Kidney epithelial cell (primary cell): ENCODE data around the gene KMT2D. TPM values are rescaled to one million over a fixed set of nuclear protein-coding genes. Genes with fewer than 3 reads are reported as not detected.
A peak's percentile ranks its signal among the peaks of the same experiment; 100 is the strongest.
"Not testable (repeated sequence)": the region's sequence is repeated elsewhere in the genome, so short reads cannot be mapped to it uniquely, and the experiment has no call there.

Experiments
- DNase-seq: peaks from one replicate; pipeline ENCODE4 v3.0.0-alpha.2; 2010; ENCODE audit warnings: low read depth
- H3K27me3 ChIP-seq: 2 replicates; pipeline ENCODE4 v1.6.0; 2011; ENCODE audit warnings: low read length; ENCODE audit not compliant: control insufficient read depth, insufficient read depth
- H3K36me3 ChIP-seq: 2 replicates; pipeline ENCODE4 v1.5.1; 2011; ENCODE audit warnings: low read length; ENCODE audit not compliant: control insufficient read depth, insufficient read depth
- H3K4me3 ChIP-seq: 2 replicates; pipeline ENCODE4 v1.5.1; 2011; ENCODE audit warnings: low read depth, mild to moderate bottlenecking, control low read depth, low read length
- CTCF ChIP-seq: IDR thresholded peaks from 2 replicates; pipeline ENCODE4 v1.5.1; 2011; ENCODE audit warnings: mild to moderate bottlenecking, moderate library complexity, low read length, control low read depth, inconsistent platforms; ENCODE audit not compliant: insufficient read depth, poor library complexity, severe bottlenecking
- total RNA-seq: library from RNA; depleted of rRNA; stranded (reverse); fragments of >200 nt; gene quantifications from 2 replicates; pipeline ENCODE4 v1.2.3, GENCODE V29; 2015

The KMT2D gene
- total RNA-seq, 1 donor from 2014 or later = 71.8 TPM

GRCh38 chr12:49064767-49065152 is 4.2 kb upstream of the KMT2D start:
- Histone ChIP-seq H3K4me3 (no peak overlapping the region), H3K27me3 (no peaks in the 10 kb centered on the region), H3K36me3 (no peaks in the 10 kb centered on the region)
- TF ChIP-seq CTCF = no peak
- no peak for DNase-seq

- not testable (repeated sequence) for H3K36me3 ChIP-seq, H3K4me3 ChIP-seq, H3K27me3 ChIP-seq, DNase-seq
These were observed 1.3 kb upstream of the KMT2D start for GRCh38 chr12:49061916-49062315.

DNA sequence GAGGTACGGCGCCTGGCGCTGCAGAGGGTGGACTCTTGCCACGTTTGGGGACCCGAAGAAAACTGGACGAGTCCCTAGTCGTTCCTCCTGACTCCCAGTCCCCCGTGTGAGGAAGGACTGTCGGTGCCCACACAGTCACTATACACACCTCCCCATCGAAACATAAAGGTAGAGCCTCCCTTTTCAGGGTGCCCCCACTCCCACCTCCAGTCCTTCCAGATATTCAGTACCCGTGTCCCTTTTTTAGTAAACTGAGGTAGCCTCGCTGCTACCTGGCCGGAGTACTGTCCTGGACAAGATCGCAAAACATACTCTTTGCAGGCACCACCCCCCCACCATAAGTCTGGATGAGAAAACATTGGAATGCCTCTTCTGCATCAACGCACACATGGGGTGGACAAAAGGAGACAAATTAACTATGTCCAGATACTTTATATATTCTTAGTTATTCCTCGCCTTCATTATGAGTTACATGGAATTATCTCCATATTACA is 610 bp upstream of the KMT2D start:
- TF ChIP-seq CTCF = no peak
- Histone ChIP-seq H3K36me3 (peaks cover 1% of the 10 kb centered on the region), H3K4me3 (peak overlapping the region; percentile 97), H3K27me3 (no peaks in the 10 kb centered on the region)
- no peak for DNase-seq

DNA sequence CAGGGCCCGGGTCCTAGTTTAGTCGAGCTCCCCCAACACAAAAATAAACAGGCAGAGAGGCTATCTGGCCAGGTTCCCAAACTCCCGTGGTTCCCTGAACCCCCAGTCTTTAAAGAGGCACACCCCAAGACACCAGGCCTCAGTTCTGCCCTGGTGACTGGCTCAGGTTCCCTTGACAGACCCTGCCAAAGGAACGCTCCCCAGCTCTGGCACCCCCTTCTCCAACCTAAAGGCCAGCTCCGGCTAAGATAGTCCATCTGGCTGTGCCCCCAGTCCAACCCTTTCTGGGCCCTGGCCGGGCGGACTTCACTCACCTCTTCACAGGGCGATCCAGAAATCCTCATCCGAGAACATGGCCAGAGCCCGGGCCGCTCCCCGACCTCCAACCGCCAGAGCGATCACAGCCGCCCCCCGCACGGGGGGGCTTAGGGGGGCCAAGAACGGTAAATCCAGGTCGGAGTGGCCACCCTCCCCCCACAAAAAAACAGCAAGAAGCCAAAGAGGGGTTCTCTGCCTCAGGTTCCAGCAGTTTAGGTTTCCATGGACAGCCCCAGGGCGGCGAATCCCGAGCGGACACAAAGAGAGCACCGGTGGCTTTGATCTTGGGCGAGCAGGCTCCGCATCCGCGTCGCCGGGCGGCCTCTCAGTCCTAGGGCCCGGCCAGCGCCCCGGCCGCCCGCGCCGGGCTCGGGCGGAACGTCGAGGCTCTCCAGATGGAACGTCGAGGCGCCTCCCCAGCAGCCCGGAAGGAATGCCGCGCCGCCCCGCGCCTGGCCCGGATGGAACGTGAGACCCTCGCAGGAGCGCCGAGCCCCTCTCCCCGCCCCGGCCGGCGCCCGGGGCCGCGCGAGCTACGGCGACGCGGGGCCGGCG is 1.1 kb downstream of the KMT2D start:
- DNase-seq = no peak
- Histone ChIP-seq H3K36me3 (peaks cover 1% of the 10 kb centered on the region), H3K27me3 (no peaks in the 10 kb centered on the region), H3K4me3 (peak overlapping the region; percentile 97)
- TF ChIP-seq CTCF = no peak

DNA sequence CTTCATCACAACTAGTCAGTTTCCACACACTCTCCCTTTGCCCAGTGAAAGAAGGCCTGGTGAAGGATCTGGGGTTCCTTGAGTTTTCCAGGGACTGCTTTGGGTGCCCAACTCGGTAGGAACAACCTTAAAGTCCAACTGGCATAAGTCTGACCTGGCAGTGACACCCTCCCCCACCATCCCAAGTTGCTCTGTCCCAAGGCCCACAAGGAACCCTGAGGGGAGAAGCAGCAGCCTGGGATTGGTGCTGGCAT is 1.6 kb downstream of the KMT2D start:
- no peak for DNase-seq
- no peaks in the 10 kb centered on the region for H3K27me3 ChIP-seq
- H3K36me3 ChIP-seq = peaks cover 1% of the 10 kb centered on the region
- H3K4me3 ChIP-seq = peak overlapping the region; percentile 97
- no peak for TF ChIP-seq CTCF

DNA sequence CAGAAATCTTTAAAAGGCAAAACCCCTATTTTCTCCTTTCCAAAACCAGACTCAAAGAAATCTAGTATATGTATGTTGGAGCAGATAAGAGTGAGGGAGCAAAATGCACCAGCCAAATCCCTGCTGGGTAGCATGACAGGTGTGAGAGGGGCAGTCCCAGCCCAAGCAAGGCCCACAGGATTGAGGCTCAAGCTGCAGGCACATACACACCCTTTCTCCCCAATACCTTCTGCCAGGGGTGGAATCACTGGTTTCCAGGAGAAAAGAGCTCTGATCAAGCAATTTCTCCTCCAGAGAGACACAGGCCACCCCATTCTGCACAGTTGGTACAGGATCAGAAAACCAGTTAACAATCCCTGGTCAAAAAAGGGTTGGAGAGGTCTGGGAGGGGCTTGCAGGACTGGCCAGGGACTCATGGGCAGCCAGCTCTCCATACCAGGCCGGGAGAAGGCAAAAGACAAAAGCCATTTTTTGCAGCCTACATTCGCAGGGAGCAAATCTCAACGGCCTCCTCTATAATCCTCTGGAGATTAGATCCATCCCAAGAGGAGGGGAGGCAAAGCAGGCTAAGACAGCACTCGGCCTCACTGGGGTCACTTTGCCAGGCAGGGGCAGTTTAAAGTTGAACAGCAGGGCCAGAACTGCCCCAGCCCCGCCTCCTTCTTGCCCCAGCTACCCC is 2.1 kb downstream of the KMT2D start:
- H3K27me3 ChIP-seq = no peaks in the 10 kb centered on the region

More for the DNA sequence above, 2.1 kb downstream of the KMT2D start:
- Histone ChIP-seq H3K4me3 (peak overlapping the region; percentile 97), H3K36me3 (peaks cover 1% of the 10 kb centered on the region)
- no peak for DNase-seq
- no peak for TF ChIP-seq CTCF
